Activated CD4-positive, alpha-beta T cell treated with anti-CD3 and anti-CD28 coated beads, Interleukin-2, amount 50 U/mL, for 1 hour (primary cell): ENCODE measurements around the gene IL17A.

Source experiments
- DNase-seq: peaks from one replicate; pipeline ENCODE4 v3.0.0-alpha.2; 2020

The IL17A gene

GRCh38 chr6:52186075-52186474, at the start of gene IL17A:
IL17A (plus strand) TSS chr6:52186375; CDS start chr6:52186432, 57 bp downstream.
- no peak for DNase-seq

GRCh38 chr6:52136934-52137467, 49.2 kb upstream of the IL17A start:
- no peak for DNase-seq

GRCh38 chr6:52138284-52138683, 47.9 kb upstream of the IL17A start:
- DNase-seq: no peak

GRCh38 chr6:52139985-52140680, 46.0 kb upstream of the IL17A start:
- DNase-seq: no peak

- no peak for DNase-seq
Observed at GRCh38 chr6:52141596-52141995, 44.6 kb upstream of the IL17A start.

- DNase-seq: no peak
Observed at GRCh38 chr6:52142556-52142955, 43.6 kb upstream of the IL17A start.

GRCh38 chr6:52143551-52143950, 42.6 kb upstream of the IL17A start:
- DNase-seq: no peak

GRCh38 chr6:52144196-52145076, 41.7 kb upstream of the IL17A start:
- no peak for DNase-seq

GRCh38 chr6:52146851-52147445, 39.2 kb upstream of the IL17A start:
- DNase-seq: no peak

GRCh38 chr6:52149076-52149475, 37.1 kb upstream of the IL17A start:
- no peak for DNase-seq

GRCh38 chr6:52149949-52150348, 36.2 kb upstream of the IL17A start:
- no peak for DNase-seq

GRCh38 chr6:52152070-52152423, 34.1 kb upstream of the IL17A start:
- DNase-seq: no peak

- no peak for DNase-seq
Observed at GRCh38 chr6:52152711-52153160, 33.4 kb upstream of the IL17A start.

GRCh38 chr6:52154381-52154780, 31.8 kb upstream of the IL17A start:
- DNase-seq: no peak

- no peak for DNase-seq
Observed at GRCh38 chr6:52155791-52156576, 30.2 kb upstream of the IL17A start.

- DNase-seq: no peak
Observed at GRCh38 chr6:52157301-52157941, 28.8 kb upstream of the IL17A start.

- no peak for DNase-seq
Observed at GRCh38 chr6:52160472-52161104, 25.6 kb upstream of the IL17A start.

GRCh38 chr6:52161689-52162438, 24.3 kb upstream of the IL17A start:
- no peak for DNase-seq

GRCh38 chr6:52162940-52163908, 23.0 kb upstream of the IL17A start:
- DNase-seq: no peak
